GM23248 (cell line): ENCODE results near the gene CAMTA1.

Source experiments
- EZH2 ChIP-seq: fragments of 200-600 bp; sonication (generic); IDR thresholded peaks from 2 replicates; pipeline ENCODE4 v1.6.1; 2018; ENCODE audit warnings: antibody characterized with exemption, mild to moderate bottlenecking; ENCODE audit not compliant: insufficient read depth, poor library complexity, severe bottlenecking
- EZH2phosphoT487 ChIP-seq: fragments of 200-600 bp; sonication (generic); IDR thresholded peaks from 2 replicates; pipeline ENCODE4 v1.6.1; 2018; ENCODE audit warnings: antibody characterized with exemption, moderate library complexity, mild to moderate bottlenecking, low read depth; ENCODE audit not compliant: insufficient read depth

DNA sequence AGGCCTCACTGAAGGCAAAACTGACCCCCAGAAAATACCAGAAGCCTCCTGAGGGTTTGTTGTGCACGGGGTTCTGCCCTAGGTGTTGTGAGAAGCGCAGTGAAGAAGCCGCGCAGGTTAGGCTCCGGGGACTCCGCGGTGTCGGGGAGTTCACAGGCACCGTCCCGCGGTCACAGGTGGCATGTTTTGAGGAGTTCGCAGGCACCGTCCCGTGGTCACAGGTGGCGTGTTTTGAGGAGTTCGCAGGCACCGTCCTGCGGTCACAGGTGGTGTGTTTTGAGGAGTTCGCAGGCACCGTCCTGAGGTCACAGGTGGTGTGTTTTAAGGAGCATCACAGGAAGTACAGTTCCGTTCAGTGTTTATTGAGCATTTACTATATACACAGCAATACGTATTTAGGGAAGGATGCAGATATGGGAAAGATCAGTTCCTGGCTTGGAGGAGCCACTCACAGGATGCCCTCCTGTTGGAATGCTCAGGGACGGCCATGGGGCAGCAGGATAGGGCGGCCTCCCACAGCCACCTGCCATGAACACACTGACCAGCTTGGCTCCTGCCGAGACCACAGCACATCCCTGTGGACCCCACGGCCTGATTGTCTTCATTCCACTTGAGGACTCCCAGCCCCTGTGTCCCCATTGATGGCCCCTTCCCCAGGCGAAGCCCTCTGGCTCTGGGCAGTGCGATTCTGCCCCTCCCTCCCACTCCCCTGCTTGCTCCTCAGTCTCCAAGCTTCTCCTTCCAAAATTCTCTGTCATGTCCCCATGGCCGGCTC, 899.8 kb downstream of the CAMTA1 start:
- no peak for TF ChIP-seq EZH2phosphoT487
- TF ChIP-seq EZH2 = no peak
